ENCODE measurements around the gene HNRNPK.
A peak's percentile ranks its signal among the peaks of the same experiment; 100 is the strongest.
"Not testable (repeated sequence)": the region's sequence is repeated elsewhere in the genome, so short reads cannot be mapped to it uniquely, and the experiment has no call there.

Gene HNRNPK

DNA sequence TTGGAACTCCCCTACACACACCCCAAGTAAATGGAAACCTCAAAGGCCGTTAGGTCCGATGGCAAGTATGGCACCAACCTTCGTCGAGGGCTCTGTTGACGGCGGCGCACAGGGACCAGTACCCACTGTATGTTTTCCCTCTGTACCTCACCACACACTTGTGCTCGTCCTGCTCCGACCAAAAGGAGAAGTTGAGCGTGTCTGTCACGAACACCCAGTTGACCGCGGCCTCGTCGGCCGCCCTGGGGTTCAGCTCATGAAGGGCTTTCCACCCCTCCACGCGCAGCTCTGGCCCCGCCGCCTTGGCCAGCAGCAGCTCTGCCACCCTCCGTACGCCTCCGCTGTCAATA, 24.0 kb downstream of the HNRNPK start:
- Histone ChIP-seq H3K4me1 (ENCODE audit: control insufficient read depth, low read depth, low read length) (no peaks in the 10 kb centered on the region), H3K27me3 (ENCODE audit: control insufficient read depth, insufficient read depth, low read length) (no peaks in the 10 kb centered on the region), H3K4me3 (ENCODE audit: low read length) (peak overlapping the region; percentile 48), H3K36me3 (ENCODE audit: control insufficient read depth, low read depth, low read length) (no peaks in the 10 kb centered on the region), H3K9ac (ENCODE audit: low read length) (no peak overlapping the region), H3K9me3 (ENCODE audit: control insufficient read depth, low read depth, low read length) (no peaks in the 10 kb centered on the region), H3K27ac (ENCODE audit: low read length) (no peak overlapping the region)

DNA sequence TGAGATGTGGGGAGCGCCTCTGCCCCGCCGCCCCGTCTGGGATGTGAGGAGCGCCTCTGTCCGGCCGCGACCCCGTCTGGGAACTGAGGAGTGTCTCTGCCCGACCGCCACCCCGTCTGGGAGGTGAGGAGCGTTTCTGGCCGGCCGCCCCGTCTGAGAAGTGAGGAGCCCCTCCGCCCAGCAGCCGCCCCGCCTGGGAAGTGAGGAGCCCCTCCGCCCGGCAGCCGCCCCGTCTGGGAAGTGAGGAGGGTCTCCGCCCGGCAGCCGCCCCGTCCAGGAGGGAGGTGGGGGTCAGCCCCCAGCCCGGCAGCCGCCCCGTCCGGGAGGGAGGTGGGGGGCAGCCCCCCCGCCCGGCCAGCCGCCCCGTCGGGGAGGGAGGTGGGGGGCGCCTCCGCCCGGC, 31.9 kb downstream of the HNRNPK start:
- H3K36me3 ChIP-seq (ENCODE audit: control insufficient read depth, low read depth, low read length); H3K4me3 ChIP-seq (ENCODE audit: low read length); H3K27ac ChIP-seq (ENCODE audit: low read length); H3K27me3 ChIP-seq (ENCODE audit: control insufficient read depth, insufficient read depth, low read length); H3K9ac ChIP-seq (ENCODE audit: low read length); H3K9me3 ChIP-seq (ENCODE audit: control insufficient read depth, low read depth, low read length); H3K4me1 ChIP-seq (ENCODE audit: control insufficient read depth, low read depth, low read length): not testable (repeated sequence)

DNA sequence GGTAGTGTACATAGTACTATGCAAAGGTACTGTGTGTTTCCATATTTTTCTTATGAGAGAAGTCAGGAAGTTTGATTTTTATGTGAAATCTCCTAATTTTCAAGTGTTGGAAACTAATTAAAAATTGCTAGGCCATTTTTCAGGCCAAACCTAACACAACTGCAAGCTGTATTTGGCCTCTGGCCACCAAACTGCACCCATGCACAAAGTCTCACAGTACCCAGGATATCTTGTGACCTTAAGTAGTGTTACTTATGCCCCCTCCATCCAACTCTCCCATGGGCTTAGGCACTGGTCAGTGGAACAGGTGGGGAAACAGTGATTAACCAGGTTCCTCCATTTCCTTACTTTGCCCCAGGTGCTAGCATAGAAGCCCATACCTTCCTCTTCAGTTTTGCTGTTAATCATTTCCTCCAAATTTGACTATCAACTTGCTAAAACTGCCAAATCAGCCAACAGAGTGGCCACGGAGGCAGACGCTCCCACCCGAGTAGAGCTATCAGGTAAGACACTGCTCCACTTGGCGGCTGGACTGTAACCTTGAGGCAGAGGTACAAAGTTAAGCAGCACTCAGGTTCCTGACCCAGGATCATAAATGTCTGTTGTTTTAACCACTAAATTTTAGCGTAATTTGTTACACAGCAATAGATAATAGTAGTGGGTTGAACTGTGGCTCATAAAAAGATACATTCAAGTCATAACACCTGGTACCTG, 39.3 kb downstream of the HNRNPK start:
- no peaks in the 10 kb centered on the region for H3K36me3 ChIP-seq (ENCODE audit: control insufficient read depth, low read depth, low read length)
- H3K9ac ChIP-seq (ENCODE audit: low read length): no peak overlapping the region
- no peak overlapping the region for H3K4me3 ChIP-seq (ENCODE audit: low read length)
- no peak overlapping the region for H3K27ac ChIP-seq (ENCODE audit: low read length)
- no peaks in the 10 kb centered on the region for H3K4me1 ChIP-seq (ENCODE audit: control insufficient read depth, low read depth, low read length)
- no peaks in the 10 kb centered on the region for H3K9me3 ChIP-seq (ENCODE audit: control insufficient read depth, low read depth, low read length)
- no peaks in the 10 kb centered on the region for H3K27me3 ChIP-seq (ENCODE audit: control insufficient read depth, insufficient read depth, low read length)

DNA sequence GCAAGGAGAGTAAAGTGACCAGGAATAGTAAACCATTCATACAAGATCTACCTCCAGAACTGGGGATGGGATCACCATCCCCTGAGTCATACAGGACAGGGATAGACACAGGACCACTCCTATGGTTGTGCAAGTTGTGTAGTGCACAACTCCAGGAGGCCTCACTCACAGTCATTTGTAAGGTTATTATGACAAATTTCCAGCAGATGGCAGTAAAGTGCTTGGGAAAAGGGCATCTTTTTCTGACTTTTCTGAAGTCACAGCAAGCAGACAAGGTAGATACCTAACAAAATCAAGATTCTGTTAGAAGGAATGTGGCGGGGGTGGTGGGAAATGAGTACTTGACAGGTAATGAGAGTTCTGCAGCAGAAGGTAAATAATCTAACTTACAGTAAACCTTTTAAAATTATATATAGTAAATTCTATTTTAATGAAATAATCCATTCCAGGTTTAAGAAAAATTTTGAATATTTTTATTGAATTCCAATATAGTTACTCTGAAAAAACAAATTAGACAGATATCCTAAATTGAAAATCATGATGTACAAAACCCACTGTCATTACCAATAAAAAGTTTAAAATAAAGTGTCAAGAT, 42.1 kb downstream of the HNRNPK start:
- Histone ChIP-seq H3K27me3 (ENCODE audit: control insufficient read depth, insufficient read depth, low read length) (no peaks in the 10 kb centered on the region), H3K9ac (ENCODE audit: low read length) (no peak overlapping the region), H3K36me3 (ENCODE audit: control insufficient read depth, low read depth, low read length) (no peaks in the 10 kb centered on the region), H3K4me3 (ENCODE audit: low read length) (no peak overlapping the region), H3K4me1 (ENCODE audit: control insufficient read depth, low read depth, low read length) (peaks cover 2% of the 10 kb centered on the region), H3K27ac (ENCODE audit: low read length) (no peak overlapping the region), H3K9me3 (ENCODE audit: control insufficient read depth, low read depth, low read length) (no peaks in the 10 kb centered on the region)

DNA sequence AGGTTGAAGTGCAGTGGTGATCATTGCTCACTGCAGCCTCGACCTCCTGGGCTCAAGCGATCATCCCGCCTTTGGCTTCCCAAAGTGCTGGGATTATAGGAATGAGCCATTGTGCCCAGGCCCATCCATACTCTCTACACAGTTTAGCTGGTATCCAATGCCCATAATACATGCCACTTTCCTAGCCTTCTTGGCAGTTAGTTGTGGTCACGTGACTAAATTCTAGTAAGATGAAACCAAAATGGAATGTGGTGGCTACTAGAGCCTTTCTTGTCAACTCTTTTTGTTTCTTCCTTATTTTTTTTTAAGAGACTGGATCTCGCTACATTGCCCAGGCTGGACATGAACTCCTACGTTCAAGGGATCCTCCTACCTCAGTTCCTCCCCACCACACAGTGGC, 43.5 kb downstream of the HNRNPK start:
- H3K27me3 ChIP-seq (ENCODE audit: control insufficient read depth, insufficient read depth, low read length): no peaks in the 10 kb centered on the region
- no peaks in the 10 kb centered on the region for H3K9me3 ChIP-seq (ENCODE audit: control insufficient read depth, low read depth, low read length)
- H3K27ac ChIP-seq (ENCODE audit: low read length): no peak overlapping the region
- no peaks in the 10 kb centered on the region for H3K36me3 ChIP-seq (ENCODE audit: control insufficient read depth, low read depth, low read length)
- H3K4me1 ChIP-seq (ENCODE audit: control insufficient read depth, low read depth, low read length): peaks cover 2% of the 10 kb centered on the region
- H3K4me3 ChIP-seq (ENCODE audit: low read length): no peak overlapping the region
- H3K9ac ChIP-seq (ENCODE audit: low read length): no peak overlapping the region

DNA sequence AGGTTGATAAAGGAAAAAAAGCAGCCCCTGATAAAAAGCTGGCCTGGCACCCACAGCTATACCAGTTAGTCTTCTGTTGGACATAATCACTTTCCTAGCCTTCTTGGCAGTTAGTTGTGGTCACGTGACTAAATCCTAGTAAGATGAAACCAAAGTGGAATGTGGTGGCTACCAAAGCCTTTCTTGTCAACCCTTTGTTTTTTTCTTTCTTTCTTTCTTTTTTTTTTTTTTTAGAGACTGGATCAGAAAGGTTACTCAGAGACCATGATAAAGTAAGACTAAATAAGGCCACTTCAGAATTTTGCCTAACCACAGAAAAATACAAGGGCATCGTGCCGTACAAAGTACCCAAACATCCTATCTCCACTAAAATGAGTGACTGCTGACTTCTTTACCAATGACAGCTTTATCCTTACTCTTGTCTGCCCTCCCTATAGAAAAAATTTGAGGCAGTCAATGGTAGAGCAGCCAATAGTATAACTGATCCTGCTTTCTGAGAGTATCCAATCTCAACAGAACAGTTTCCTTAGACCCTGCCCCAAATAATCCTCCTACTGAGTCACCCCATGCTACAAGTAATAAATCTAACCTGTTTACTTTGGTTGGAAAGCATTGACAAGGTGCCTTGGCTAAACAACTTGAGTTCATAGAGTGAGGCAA, 44.6 kb downstream of the HNRNPK start:
- Histone ChIP-seq H3K36me3 (ENCODE audit: control insufficient read depth, low read depth, low read length) (no peaks in the 10 kb centered on the region), H3K27ac (ENCODE audit: low read length) (no peak overlapping the region), H3K9ac (ENCODE audit: low read length) (no peak overlapping the region), H3K9me3 (ENCODE audit: control insufficient read depth, low read depth, low read length) (no peaks in the 10 kb centered on the region), H3K4me1 (ENCODE audit: control insufficient read depth, low read depth, low read length) (peaks cover 2% of the 10 kb centered on the region), H3K27me3 (ENCODE audit: control insufficient read depth, insufficient read depth, low read length) (no peaks in the 10 kb centered on the region), H3K4me3 (ENCODE audit: low read length) (no peak overlapping the region)

DNA sequence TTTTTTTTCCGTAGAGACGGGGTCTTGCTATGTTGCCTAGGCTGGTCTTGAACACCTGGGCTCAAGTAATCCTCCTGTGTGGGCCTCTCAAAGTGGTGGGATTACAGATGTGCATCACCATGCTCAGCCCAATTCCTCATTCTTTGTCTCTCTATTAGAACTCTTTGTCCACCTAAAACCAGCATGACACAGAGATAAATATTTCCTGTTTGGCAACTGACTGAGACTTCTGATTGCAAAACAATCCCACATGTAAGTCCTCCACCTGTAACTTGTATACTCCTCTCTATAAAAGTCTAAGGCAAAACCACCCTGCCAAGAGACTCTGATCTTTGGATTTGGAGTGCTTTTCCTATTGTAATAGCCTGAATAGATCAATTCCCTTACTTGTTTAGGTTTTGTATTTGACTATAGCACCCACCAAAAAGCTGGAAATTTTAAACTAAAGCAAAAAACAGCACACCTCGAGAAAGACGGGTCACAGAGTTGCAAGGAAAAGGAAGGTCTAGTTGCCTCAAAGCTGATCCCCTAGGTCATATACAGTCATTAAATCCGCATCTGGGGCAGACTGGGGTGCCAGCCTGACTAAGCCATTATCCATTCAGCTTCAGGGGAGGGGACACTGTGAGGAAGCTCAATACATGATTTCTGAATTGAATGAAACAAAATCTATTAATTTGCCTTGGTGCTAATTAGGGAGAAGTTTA, 45.3 kb downstream of the HNRNPK start:
- H3K36me3 ChIP-seq (ENCODE audit: control insufficient read depth, low read depth, low read length): no peaks in the 10 kb centered on the region
- H3K27me3 ChIP-seq (ENCODE audit: control insufficient read depth, insufficient read depth, low read length): no peaks in the 10 kb centered on the region
- H3K4me1 ChIP-seq (ENCODE audit: control insufficient read depth, low read depth, low read length): peaks cover 2% of the 10 kb centered on the region
- H3K9me3 ChIP-seq (ENCODE audit: control insufficient read depth, low read depth, low read length): no peaks in the 10 kb centered on the region
- H3K9ac ChIP-seq (ENCODE audit: low read length): no peak overlapping the region
- no peak overlapping the region for H3K4me3 ChIP-seq (ENCODE audit: low read length)
- H3K27ac ChIP-seq (ENCODE audit: low read length): no peak overlapping the region

DNA sequence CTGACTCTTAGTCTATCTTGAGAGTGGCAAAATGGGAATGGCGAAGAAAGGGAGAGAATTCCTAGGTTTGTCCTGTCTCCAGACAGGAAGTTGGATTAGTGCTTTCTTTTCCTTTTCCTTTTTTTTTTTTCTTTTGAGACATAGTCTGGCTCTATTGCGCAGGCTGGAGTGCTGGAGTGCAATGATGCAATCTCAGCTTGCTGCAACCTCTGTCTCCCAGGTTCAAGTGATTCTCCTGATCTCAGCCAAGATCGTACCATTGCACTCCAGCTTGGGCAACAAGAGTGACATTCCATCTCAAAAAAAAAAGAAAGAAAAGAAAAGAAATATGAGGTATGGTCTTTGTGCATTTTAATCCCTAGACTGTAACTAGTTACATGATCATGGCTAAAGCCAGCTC, 46.2 kb downstream of the HNRNPK start:
- no peaks in the 10 kb centered on the region for H3K9me3 ChIP-seq (ENCODE audit: control insufficient read depth, low read depth, low read length)
- H3K27ac ChIP-seq (ENCODE audit: low read length): no peak overlapping the region
- H3K27me3 ChIP-seq (ENCODE audit: control insufficient read depth, insufficient read depth, low read length): no peaks in the 10 kb centered on the region
- no peaks in the 10 kb centered on the region for H3K36me3 ChIP-seq (ENCODE audit: control insufficient read depth, low read depth, low read length)
- H3K9ac ChIP-seq (ENCODE audit: low read length): no peak overlapping the region
- no peak overlapping the region for H3K4me3 ChIP-seq (ENCODE audit: low read length)
- peaks cover 2% of the 10 kb centered on the region for H3K4me1 ChIP-seq (ENCODE audit: control insufficient read depth, low read depth, low read length)

DNA sequence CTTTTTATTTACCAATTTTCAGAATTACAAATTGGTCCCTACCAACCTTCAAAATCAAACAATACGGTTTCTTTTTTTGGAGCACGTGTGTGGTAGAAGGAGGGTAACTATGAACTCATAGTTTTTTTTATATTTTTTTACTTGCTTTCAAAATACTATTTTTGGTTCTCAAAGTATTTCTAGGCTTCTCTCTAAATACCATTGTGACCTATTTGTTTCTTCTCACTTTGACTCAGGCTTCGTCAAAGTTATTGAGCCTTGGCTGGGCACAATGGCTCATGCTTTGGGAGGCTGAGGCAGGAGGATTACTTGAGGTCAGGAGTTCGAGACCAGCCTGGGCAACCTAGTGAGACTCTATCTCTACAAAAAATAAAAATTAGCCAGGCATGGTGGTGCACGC, 47.2 kb downstream of the HNRNPK start:
- Histone ChIP-seq H3K4me1 (ENCODE audit: control insufficient read depth, low read depth, low read length) (peaks cover 2% of the 10 kb centered on the region), H3K9ac (ENCODE audit: low read length) (no peak overlapping the region), H3K4me3 (ENCODE audit: low read length) (no peak overlapping the region), H3K9me3 (ENCODE audit: control insufficient read depth, low read depth, low read length) (no peaks in the 10 kb centered on the region), H3K27me3 (ENCODE audit: control insufficient read depth, insufficient read depth, low read length) (no peaks in the 10 kb centered on the region), H3K27ac (ENCODE audit: low read length) (no peak overlapping the region), H3K36me3 (ENCODE audit: control insufficient read depth, low read depth, low read length) (no peaks in the 10 kb centered on the region)

DNA sequence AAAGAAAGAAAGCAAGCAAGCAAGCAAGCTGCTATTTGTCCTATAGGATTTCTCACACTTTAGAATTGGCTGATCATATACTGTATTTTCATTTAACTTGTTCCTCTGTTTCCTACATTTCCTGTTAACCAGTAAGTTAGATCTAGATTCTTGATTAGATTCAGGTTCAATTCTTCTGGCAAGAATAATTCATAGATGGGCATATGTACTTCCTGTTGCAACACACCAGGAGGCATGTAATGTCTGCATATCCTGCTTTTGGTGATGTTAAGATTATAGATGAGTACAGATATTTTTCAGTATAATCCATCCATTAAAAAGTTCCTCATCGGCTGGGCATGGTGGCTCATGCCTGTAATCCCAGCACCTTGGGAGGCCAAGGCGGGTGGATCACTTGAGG, 48.0 kb downstream of the HNRNPK start:
- Histone ChIP-seq H3K4me1 (ENCODE audit: control insufficient read depth, low read depth, low read length) (peaks cover 2% of the 10 kb centered on the region), H3K36me3 (ENCODE audit: control insufficient read depth, low read depth, low read length) (no peaks in the 10 kb centered on the region), H3K9me3 (ENCODE audit: control insufficient read depth, low read depth, low read length) (no peaks in the 10 kb centered on the region), H3K9ac (ENCODE audit: low read length) (no peak overlapping the region), H3K27ac (ENCODE audit: low read length) (no peak overlapping the region), H3K27me3 (ENCODE audit: control insufficient read depth, insufficient read depth, low read length) (no peaks in the 10 kb centered on the region), H3K4me3 (ENCODE audit: low read length) (no peak overlapping the region)

DNA sequence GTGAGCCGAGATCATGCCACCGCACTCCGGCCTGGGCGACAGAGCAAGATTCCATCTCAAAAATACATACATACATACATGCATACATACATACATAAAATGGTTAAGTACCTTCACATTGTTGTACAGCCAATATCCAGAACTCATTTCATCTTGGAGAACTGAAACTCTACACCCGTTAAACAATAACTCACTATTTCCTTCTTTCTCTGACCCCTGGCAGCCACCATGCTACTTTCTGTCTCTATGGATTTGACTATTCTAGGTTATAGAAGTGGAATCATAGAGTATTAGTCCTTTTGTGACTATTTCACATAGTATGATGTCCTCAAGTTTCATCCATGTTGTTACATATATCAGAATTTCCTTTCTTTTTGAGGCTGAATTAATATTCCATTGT, 49.1 kb downstream of the HNRNPK start:
- Histone ChIP-seq H3K4me1 (ENCODE audit: control insufficient read depth, low read depth, low read length) (peaks cover 2% of the 10 kb centered on the region), H3K4me3 (ENCODE audit: low read length) (no peak overlapping the region), H3K27ac (ENCODE audit: low read length) (no peak overlapping the region), H3K9ac (ENCODE audit: low read length) (no peak overlapping the region), H3K36me3 (ENCODE audit: control insufficient read depth, low read depth, low read length) (no peaks in the 10 kb centered on the region), H3K9me3 (ENCODE audit: control insufficient read depth, low read depth, low read length) (no peaks in the 10 kb centered on the region), H3K27me3 (ENCODE audit: control insufficient read depth, insufficient read depth, low read length) (no peaks in the 10 kb centered on the region)
